Left kidney (tissue), 2 donors: ENCODE measurements around the gene FAM131B. TPM values are rescaled to one million over a fixed set of nuclear protein-coding genes. Genes with fewer than 3 reads are reported as not detected.
A peak's percentile ranks its signal among the peaks of the same experiment; 100 is the strongest.

Experiments used
- DNase-seq: peaks from one replicate; pipeline ENCODE4 v3.0.0-alpha.2; 2013
- polyA plus RNA-seq: library from polyadenylated mRNA; unstranded; fragments of 120-200 nt; gene quantifications from one replicate; pipeline ENCODE4 v1.2.1, GENCODE V29; 2013; ENCODE audit not compliant: insufficient read length

The FAM131B gene
- polyA plus RNA-seq, 1 donor, result 2.1 TPM

DNA sequence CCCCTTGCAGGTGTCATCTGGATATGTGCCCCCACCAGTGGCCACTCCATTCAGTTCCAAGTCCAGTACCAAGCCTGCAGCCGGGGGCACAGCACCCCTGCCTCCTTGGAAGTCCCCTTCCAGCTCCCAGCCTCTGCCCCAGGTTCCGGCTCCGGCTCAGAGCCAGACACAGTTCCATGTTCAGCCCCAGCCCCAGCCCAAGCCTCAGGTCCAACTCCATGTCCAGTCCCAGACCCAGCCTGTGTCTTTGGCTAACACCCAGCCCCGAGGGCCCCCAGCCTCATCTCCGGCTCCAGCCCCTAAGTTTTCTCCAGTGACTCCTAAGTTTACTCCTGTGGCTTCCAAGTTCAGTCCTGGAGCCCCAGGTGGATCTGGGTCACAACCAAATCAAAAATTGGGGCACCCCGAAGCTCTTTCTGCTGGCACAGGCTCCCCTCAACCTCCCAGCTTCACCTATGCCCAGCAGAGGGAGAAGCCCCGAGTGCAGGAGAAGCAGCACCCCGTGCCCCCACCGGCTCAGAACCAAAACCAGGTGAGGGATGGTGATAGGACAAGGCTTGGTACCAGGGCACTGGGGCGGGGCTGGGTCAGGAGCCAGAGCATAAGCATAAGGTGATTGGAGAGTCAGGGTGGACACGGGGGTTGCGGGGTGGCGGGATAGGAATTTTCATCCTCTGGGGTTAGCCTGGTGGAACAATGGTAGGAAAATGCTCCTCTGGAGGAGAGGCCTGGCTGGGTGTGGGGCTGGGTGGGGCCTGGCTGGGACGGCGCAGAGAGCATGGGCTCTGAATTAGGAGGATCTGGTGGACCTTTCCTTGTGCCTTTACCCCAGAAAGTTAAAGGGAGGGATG, 20.5 kb upstream of the FAM131B start:
- DNase-seq, result no peak

DNA sequence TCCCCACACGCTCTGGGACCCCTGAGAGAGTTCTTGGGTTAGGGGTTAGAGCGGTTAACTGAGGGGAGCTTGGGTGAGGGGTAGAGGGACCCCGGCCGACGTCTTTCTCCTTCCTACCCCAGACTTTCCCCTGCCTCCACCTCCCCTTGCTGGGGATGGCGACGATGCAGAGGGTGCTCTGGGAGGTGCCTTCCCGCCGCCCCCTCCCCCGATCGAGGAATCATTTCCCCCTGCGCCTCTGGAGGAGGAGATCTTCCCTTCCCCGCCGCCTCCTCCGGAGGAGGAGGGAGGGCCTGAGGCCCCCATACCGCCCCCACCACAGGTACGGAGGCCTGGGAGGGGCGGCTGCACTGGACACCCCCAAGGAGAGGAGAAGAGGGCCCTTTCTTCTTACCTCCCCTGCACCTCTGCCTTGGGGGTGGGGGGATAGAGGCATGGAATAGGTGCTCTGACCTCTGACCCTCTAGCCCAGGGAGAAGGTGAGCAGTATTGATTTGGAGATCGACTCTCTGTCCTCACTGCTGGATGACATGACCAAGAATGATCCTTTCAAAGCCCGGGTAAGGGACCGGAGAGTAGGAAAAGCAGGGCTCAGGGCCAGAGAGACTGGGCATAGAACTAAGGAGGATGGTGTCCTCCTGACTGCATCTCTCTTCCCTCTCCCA, 19.7 kb upstream of the FAM131B start:
- no peak for DNase-seq

DNA sequence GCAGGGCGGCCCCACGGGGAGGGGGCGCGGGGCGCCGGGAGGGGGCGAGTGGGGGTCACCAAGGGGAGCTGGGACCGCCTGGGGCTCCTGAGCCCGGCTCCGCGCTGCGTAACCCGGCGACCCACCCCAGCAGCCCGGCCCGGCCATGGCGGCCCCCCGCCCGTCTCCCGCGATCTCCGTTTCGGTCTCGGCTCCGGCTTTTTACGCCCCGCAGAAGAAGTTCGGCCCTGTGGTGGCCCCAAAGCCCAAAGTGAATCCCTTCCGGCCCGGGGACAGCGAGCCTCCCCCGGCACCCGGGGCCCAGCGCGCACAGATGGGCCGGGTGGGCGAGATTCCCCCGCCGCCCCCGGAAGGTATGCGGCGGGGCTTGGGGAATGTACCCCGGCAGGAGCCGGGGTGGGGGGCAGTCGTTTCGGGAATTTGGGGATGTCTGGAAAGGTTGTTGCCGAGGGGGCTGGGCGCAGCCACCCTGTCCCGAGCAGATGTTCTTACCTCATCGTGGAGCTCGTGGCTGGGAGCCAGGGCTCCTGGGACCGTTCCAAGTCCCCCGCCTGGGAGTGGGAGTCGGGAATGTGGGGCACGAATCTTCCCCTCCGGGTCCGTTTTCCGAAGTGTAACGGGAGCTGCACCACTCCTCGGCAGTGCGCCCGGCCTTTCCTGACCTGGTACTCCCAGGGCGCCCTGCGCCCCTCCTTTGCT, 19.1 kb upstream of the FAM131B start:
- DNase-seq, result peak; percentile 75

DNA sequence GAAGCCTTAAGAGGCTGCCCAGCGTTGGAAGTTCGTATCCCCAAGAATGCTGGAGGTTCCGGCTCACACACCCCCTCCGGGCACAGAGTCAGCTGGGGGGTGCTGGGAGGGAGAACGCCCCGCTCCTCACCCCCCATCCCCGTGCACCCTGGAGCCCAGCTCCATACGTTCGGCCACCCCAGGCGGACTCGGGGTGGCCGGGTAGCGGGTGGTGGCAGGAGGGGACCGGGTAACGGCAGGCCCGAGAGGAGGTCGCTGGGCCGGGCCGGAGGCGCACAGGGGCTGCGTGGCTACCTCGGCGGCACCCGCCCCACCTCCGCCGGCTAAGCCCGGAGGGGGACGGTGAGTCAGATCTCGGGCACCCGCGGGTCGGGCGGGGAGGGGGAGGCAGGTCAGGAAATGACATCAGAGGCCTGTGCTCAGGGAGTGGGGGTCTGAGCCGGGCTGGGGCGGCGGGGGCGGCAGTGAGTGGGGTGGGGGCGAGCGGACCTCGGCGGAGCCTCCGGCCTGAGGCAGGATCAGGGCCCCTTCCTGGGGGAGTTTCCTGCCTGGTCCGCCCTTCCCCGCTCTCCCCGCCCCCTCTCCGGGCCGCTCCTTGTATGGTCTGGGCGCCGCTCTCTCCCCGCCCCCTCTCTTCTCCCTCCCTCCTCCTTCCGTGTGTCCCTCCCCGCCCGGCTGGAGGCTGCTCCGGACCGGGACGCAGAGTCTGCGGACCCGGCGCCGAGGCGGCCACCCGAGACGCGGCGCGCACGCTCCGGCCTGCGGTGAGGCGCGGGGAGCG, 18.3 kb upstream of the FAM131B start, which contains the start of gene ZYX:
TSS of gene ZYX (plus strand) at position 700 of the 781 bp plus-strand sequence. CDS start 227 bp downstream, outside the sequence.
- DNase-seq, result peak; percentile 88

DNA sequence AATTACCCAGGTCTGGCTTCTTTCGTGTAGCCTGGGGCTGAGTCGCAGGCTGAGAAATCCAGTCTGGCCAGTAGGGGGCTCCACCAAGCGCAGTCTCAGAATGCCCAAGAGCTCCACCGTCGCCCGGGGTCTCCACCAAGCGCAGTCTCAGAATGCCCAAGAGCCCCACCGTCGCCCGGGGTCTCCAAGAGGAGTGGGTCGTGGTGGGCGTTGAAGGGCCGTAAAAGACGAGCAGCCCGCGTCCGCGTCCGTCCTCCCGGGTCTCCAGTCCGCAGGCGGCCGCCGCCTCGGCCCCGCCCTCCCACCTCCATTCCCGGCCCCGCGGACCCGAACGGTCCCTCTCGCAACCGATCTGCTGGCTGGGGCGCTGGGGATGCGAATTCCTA, 17.7 kb upstream of the FAM131B start:
- DNase-seq, result peak; percentile 93

DNA sequence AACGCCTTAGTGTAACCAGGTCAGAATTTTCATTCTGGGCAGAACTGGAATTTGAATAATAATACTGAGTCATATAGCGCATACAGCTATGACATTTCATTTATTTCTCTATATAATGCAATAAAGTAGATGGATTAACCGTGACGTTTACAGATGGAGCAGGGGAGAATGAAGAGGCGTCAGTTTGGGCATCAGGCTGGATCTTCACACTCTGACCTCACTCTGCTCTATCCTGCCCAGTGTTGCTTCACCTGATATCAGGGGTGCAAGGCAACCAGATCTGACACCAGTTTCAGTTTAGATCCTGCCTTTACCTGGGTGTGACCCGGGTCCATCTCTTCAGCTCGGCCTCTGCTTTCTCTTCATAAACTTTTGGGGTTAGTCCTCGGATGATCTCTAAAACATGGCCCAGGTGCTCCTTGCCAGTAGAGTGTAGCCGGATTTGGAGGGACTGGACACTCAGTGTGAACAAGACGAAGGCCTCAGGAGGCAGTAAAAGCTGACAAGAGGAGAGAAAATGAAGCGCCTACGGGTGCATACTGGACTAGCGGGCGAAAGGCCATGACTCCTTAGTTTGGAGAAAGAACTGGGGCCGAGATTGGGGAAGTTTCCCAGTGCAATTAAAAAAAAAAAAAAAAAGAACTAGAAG, 17.2 kb upstream of the FAM131B start:
- DNase-seq, result no peak

DNA sequence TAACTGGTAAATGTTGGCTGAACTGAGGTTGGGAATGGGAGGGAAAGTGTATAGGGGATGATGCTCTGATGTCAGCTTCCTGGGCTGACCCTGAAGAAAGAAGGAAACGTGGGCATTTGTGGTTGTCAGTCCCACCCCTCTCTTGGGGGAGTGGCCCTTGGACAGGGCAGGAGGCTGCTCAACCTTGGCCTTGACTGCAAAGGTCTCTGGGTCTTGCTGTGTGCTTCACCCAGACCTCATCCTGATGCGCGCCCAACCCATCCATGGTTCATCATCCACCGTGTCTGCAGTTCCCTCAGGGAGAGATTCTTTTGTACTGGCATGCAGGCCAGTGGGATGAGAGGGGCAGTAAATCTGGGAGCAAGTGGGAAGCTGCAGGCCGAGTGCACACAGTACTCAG, 13.9 kb upstream of the FAM131B start:
- DNase-seq, result no peak

DNA sequence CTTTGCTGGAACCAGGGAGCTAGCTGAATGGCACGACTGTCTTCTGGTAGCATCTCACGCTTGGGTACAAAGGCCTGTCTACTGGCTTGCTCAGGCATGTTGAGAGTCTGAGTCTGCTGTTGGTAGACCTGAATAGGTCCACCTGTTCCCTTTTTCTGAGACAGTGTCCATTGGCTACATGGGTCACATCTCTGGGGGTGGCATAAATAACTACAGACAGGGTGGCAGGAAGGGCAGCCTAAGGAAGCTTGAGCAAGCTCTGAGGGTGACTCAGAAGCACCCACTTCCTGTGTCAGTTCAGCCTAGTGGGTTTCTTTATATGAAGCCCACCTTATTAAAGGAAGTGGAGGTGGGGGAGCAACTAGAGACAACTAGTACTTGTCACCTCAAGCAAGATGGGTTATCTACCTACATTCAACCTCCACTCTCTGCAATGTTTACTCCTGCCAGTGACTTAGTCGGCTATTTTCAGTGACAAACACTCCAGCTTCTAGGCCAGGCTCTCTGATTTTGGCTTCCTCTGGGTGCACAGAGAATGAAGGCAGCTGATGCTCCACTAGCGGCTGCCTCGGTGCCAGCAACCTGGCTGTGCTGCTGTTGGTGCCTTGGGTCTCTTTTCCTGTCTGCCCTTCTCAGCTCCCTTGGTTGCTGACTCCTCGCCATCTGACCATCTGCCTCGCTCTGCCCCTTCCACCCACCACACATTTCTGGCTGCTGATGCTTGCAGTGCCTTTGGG, 13.0 kb upstream of the FAM131B start:
- DNase-seq, result no peak

DNA sequence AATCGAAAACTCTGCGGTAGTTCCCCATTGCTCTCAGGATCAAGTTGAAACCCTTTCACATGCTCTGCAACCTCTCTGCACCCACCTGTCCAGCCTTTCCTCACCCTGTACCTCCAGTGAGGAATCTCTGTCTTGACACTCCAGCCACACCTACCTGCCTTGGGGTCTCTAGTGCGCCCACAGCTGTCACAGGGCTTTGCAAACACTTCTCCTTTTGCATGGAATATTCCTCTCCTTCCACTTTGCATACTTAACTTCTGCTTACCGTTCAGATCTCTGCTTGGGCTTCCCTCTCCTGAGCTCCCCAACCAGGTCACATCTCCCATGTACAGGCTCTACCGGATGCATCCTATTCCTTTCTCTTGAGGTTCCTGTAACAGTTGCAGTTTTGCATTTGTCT, 12.0 kb upstream of the FAM131B start:
- no peak for DNase-seq

DNA sequence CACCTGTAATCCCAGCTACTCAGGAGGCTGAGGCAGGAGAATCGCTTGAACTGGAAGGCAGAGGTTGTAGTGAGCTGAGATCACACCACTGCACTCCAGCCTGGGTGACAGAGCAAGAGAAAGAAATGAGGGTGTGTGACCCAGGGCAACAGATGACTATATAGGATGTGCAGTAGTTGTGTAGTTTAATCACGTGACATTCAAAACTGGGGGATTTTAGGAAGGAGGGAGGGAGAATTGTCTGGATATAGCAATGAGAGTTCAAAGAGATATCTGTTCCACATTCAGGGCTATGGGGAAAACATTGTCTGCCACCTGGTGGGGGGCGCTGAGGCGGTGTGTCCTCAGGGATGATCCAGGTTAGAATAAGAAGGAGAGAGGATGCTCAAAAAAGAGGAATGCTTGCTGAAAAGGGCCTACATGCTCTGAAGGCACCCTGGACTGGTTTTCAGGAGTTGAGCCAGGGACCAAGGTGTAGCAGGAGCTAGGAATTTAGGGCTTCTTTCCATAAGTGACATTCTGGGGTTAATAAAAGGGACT, 10.8 kb upstream of the FAM131B start:
- no peak for DNase-seq

DNA sequence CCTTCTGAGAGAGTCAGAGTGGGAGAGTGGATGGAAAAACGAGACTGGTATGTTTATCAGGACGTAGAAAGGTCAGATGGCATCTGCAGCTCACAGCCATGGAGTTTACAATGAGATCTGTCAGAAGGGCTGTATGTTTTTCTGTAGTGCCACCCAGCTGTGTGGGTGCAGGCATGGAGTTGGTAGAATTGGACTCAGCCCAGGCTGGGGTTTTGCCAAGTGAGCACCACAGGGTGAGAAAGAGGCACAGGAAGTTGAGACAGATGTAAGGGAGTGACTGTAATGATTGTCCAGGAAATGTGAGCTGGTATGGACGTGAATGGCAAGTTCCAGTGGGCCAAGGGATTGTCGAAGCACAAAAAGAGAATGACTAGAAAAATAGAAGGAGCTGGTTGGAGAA, 9.6 kb upstream of the FAM131B start:
- DNase-seq, result no peak

DNA sequence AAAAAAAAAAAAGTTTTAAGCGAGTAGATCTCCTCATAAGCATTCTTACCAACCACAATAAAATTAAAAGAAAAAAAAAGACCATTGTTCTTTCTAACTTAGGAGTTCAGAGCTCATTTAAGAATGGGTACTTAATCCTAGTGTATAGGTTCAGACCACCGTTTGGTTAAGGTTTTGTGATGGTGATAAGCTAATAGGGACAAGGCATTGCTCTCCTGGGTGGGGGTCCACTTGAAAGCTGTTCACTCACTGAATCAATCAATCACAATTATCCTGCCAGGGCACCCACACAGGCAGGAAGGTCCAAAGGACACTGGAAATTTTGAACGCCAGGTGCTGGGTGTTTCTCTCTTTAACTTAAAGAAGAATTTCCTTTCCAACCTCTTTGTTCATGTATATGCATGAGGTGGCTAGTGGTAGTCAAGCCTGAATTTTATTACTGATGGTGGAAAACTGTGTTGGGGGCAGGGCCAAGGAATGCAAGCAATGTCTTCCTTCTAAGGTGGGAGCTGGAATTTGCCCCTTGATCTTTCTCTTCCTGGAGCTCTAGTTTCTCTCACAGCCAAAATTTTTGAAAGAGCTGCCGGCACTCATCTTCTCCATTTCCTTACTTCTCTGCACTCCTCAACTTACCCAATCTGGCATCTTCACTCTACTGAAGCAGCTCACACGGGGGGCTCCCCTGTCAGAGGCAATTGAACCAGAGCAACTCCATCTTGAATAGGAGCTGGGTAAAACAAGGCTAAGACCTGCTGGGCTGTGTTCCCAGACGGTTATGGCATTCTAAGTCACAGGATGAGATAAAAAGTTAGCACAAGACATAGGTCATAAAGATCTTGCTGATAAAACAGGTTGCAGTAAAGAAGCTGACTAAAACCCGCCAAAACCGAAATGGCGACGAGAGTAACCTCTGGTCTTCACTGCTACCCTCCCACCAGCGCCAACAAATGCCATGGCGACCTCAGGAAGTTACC, 7.5 kb upstream of the FAM131B start:
- no peak for DNase-seq

DNA sequence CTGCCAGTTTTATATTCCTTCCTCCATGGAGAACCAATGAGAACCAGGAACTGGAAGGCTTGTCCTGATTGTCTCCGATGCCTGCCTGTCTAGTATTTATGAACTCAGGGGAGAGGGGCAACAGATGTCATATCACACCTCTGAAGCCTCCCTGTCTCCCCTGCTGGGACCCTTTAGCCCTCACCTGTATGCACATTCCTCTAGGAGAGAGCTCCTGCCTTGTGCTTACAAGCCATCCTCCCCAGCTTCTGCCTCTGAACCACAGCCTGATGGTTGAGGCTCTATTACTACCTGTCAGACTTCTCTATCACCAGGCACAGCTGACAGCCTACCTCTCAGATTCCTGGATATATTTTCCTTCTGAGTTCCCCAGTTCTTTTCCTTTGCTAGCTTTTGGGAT, 5.9 kb upstream of the FAM131B start:
- DNase-seq, result no peak

DNA sequence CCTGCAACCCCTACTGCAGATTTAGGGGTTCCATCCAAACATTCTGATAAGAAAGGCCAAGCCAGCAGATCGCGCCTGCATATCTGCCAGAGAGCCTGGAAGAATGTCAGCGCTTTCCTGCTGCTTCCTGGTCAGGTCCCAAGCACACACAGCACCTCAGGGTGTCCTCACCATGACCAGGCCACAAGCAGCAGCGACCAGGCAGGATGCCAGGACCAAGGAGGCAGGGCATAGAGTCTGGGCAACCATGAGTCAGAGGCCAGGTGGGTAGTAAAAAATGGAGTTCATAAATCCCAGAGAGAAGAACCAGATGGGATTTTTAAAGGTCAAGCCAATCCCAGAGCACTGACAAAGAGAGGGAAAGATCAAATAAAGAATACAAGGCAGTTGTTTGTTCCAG, 5.5 kb upstream of the FAM131B start:
- no peak for DNase-seq

DNA sequence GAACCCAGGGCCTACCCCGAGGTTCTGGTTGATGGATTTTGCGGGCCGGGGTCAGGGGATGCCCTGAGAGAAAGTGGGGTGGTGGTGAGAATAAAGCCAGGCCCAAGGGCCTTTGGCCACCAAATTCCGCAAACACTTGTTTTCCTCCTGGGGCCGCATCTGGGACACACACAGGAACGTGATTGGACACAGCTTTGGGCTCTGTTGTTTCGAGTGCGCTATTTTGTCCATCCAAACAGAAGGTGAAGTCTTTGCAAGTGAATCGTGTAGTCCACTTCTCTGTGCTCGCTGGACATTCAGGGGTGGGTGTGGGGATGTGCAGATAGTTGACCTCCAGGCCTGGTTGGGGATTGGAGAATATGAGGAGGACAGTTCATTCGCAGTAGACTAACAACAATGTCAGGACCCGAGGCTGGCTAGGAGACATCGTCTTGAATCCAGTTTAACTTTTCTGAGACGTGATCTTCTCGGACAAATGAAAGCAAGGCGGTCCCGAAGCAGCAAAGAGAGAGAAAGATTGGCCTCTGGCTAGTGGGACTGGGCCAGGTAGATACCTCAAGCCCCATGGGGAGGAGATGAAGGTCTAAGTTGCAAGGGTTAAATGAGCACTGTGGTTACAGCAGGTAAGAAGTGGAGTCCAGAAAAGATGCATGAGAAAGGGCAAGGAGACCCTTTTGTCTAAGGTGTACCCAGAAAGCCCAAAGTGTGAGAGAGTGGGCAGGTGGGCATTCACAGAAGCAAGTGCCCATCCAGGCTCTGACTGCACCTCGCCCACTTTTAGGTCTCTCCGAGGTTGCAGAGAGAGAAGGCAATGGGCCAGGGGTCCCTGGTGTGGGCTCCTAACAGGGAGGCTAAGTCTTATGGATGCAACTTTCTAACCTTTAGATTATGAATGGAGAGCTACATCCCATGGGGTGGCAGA, 764 bp upstream of the FAM131B start:
- DNase-seq, result no peak

DNA sequence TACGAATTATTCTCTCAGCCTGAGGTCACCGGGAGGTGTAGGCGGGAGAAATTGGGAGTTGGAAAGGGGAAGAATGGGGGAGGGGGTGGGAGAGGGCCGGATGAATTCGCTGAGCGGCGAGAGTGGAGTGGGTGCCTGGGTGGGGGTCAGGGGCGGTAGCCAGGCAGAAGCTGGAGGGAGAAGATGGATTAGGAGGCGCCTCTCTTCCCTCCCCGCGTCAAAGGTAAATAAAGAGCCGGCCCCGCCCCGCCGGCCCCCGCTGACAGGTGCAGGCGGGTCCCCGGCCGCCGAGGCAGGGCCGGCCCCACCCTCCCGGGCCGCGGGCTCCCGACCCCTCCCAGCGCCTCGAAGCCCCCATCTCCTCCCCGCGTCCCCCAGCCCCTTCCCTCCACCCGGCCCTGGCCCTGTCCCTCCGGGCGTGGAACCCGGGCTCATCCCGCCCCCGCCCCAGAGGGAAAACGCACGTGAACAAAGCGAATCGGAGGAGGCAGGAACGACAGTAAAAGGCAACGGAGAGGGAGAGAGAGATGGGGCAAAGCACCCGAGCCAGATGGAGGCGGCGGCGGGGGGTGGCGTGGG, 872 bp downstream of the FAM131B start:
- DNase-seq, result no peak

DNA sequence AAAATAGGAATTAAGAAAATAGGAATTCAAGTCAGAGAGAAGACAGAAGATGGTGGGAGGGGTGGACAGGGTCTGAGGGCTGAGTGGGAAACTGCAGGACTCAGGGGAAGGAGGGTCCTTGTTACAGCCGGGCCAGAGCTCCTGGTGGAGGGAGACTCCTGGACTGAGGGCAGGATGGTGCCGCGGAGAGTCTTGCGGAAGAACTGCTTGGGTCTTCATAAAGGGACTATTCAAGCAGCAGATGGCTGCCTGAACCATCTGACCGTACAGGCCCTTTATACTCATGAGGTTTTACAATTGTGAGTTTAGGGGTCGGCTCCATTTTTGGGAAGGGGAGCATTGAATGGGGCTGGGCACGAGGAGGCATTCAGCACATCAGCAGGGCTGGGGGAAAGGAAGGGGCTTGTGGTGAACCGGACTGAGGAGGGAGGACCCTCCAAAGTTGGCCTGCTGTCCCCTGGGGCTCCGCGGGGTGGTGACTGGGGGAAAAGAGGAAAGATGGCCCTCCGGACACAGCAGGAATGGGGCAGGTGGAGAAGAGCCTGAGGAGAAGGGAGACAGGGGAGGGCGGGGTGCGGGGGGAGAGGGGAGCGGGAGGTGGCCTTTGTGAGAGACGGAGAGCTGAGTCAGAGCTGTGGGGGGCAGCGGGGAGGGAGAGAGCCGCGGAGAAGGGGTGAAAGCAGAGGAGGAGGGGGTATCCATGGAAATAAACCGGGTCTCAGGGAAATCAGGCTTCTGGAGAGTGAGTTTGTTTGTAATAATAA, 1.5 kb downstream of the FAM131B start:
- DNase-seq, result no peak
